ENCODE results near the gene GNA14. TPM values are rescaled to one million over a fixed set of nuclear protein-coding genes. Genes with fewer than 3 reads are reported as not detected.
"Not testable (repeated sequence)": the region's sequence is repeated elsewhere in the genome, so short reads cannot be mapped to it uniquely, and the experiment has no call there.

The GNA14 gene
- total RNA-seq, 1 experiment from 2014 or later: 0.37 TPM

DNA sequence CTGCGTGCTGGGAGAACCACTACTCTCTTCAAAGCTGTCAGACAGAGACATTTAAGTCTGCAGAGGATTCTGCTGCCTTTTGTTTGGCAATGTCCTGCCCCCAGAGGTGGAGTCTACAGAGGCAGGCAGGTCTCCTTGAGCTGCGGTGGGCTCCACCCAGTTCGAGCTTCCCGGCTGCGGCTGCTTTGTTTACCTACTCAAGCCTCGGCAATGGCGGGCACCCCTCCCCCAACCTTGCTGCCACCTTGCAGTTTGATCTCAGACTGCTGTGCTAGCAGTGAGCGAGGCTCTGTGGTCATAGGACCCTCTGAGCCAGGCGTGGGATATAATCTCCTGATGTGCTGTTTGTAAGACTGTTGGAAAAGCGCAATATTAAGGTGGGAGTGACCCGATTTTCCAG lies 39.6 kb upstream of the GNA14 start:
- not testable (repeated sequence) for DNase-seq

More for the DNA sequence above, 39.6 kb upstream of the GNA14 start:
- not testable (repeated sequence) for H3K4me3 Mint-ChIP-seq; H3K4me1 Mint-ChIP-seq; H3K9ac ChIP-seq (ENCODE audit: extremely low read depth, insufficient read length, low read length); H2AK5ac ChIP-seq (ENCODE audit: insufficient read length, low read length); H2BK12ac ChIP-seq (ENCODE audit: insufficient read length, low read depth, low read length); H3K4me2 ChIP-seq (ENCODE audit: insufficient read depth, insufficient read length, low read length); H2BK20ac ChIP-seq (ENCODE audit: low read depth, low read length, poor library complexity, severe bottlenecking); H3K14ac ChIP-seq (ENCODE audit: insufficient read depth, low read length); H3T11ph ChIP-seq (ENCODE audit: low read length); H4K5ac ChIP-seq (ENCODE audit: insufficient read length, low read depth, low read length); H3K18ac ChIP-seq (ENCODE audit: insufficient read length, low read depth, low read length); H3K79me2 ChIP-seq (ENCODE audit: insufficient read depth, low read length); H3K56ac ChIP-seq (ENCODE audit: insufficient read length, low read depth, low read length); H2BK5ac ChIP-seq (ENCODE audit: insufficient read length, low read length); H2BK120ac ChIP-seq (ENCODE audit: low read depth, low read length, poor library complexity, severe bottlenecking); H2BK15ac ChIP-seq (ENCODE audit: low read depth, low read length); H3K4me1 ChIP-seq (ENCODE audit: insufficient read depth, low read length); H3K27me3 Mint-ChIP-seq (ENCODE audit: low read depth); H3K27ac ChIP-seq (ENCODE audit: insufficient read length, low read depth, low read length); H4K8ac ChIP-seq (replicated peaks; ENCODE audit: insufficient read length, low read depth, low read length); H2AFZ ChIP-seq (ENCODE audit: low read length); H4K91ac ChIP-seq (ENCODE audit: insufficient read length, low read depth, low read length); H3K9me3 ChIP-seq (ENCODE audit: control insufficient read depth, low read depth, low read length); H4K20me1 ChIP-seq (ENCODE audit: control insufficient read depth, insufficient read depth, insufficient read length); H3K4ac ChIP-seq (ENCODE audit: low read depth, low read length); H3K27ac Mint-ChIP-seq; H3K79me1 ChIP-seq (ENCODE audit: insufficient read depth, low read depth, low read length, poor library complexity, severe bottlenecking); H3K27me3 ChIP-seq (ENCODE audit: insufficient read depth, low read length); H3K23ac ChIP-seq (ENCODE audit: insufficient read length, low read depth, low read length); H3K23me2 ChIP-seq (ENCODE audit: insufficient read length, low read depth, low read length, poor library complexity, severe bottlenecking)
- WGBS (ENCODE audit: extremely low coverage, insufficient read length, low lambda C conversion rate): no CpG with 5 or more reads among the region's 11 CpGs
- peaks cover 17 to 39% (median 21%) of the 10 kb centered on the region in 3 experiments for H3K36me3 Mint-ChIP-seq (ENCODE audit: insufficient read depth in 1 of 3, low read depth in 3 of 3)
- H3K9me3 Mint-ChIP-seq: peaks cover 33 to 37% of the 10 kb centered on the region in 2 experiments
